Endothelial cell of umbilical vein (primary cell): ENCODE results near the gene RELCH. TPM values are rescaled to one million over a fixed set of nuclear protein-coding genes. Genes with fewer than 3 reads are reported as not detected.

ENCODE experiments used
- BruUV-seq: library from RNA; stranded (reverse); fragments of 400-500 nt; replicated peaks from 2 replicates; lab custom pipeline; 2021; lab: Mats Ljungman, UMichigan
- CTCF ChIA-PET: fragments of 300-600, 350-600 bp; sonication (Branson Sonifier 250); formaldehyde crosslinking; loops from one replicate; lab custom pipeline; 2021; ENCODE audit warnings: antibody characterized with exemption, inconsistent platforms; lab: Charles Lee
- POLR2A ChIA-PET: fragments of 300-600, 350-600 bp; sonication (Branson Sonifier 250); formaldehyde crosslinking; loops from one replicate; lab custom pipeline; 2021; ENCODE audit warnings: antibody characterized with exemption, inconsistent platforms; lab: Charles Lee
- DNase-seq: peaks from one replicate; pipeline ENCODE4 v3.0.0-alpha.2; 2011; ENCODE audit warnings: low read depth, low spot score
- FAIRE-seq: peaks from 2 replicates; lab custom pipeline; 2011; peaks lifted over from hg19 to GRCh38; lab: Jason Lieb, UNC
- H2AFZ ChIP-seq: 2 replicates; pipeline ENCODE4 v1.6.0; 2012; ENCODE audit warnings: low read depth, low read length, control low read depth, inconsistent platforms
- H3K27ac ChIP-seq: 2 replicates; pipeline ENCODE4 v1.5.1; 2011; ENCODE audit warnings: low read depth, mild to moderate bottlenecking, control low read depth, low read length, moderate library complexity; ENCODE audit not compliant: insufficient read depth
- H3K27me3 ChIP-seq, 2 experiments: 2 replicates each; pipeline versions ENCODE4 v1.6.0 to v1.6.1; 2011; ENCODE audit warnings: low read length in 2 of 2, mixed read lengths in 1 of 2; ENCODE audit not compliant: control insufficient read depth in 2 of 2, insufficient read depth in 2 of 2
- H3K36me3 ChIP-seq, 2 experiments: 2 replicates in 1 of 2; 3 replicates in 1 of 2; pipeline ENCODE4 v1.5.1; 2011; ENCODE audit warnings: low read length in 2 of 2, mild to moderate bottlenecking in 1 of 2, moderate library complexity in 1 of 2; ENCODE audit not compliant: control insufficient read depth in 2 of 2, insufficient read depth in 2 of 2; ENCODE audit errors: extremely low read depth in 1 of 2
- H3K4me1 ChIP-seq: 3 replicates; pipeline ENCODE4 v1.5.1; 2011; ENCODE audit warnings: mild to moderate bottlenecking, low read length; ENCODE audit not compliant: control insufficient read depth, insufficient read depth; ENCODE audit errors: extremely low read depth
- H3K4me2 ChIP-seq: 2 replicates; pipeline ENCODE4 v1.6.1; 2011; ENCODE audit warnings: low read length, control low read depth, mixed read lengths; ENCODE audit not compliant: insufficient read depth
- H3K4me3 ChIP-seq, 3 experiments: fragments of 200-600 bp in 1 of 3; sonication (generic), shearing (Covaris generic) in 1 of 3; replicated peaks in 1 of 3; 2 replicates each; pipeline ENCODE4 v1.5.1; 2011 to 2016; ENCODE audit warnings: control low read depth in 3 of 3, low read length in 3 of 3, mild to moderate bottlenecking in 2 of 3, inconsistent platforms in 1 of 3, low read depth in 1 of 3, moderate library complexity in 1 of 3; ENCODE audit not compliant: insufficient read depth in 1 of 3
- H3K79me2 ChIP-seq: 2 replicates; pipeline ENCODE4 v1.6.0; 2012; ENCODE audit warnings: low read length, inconsistent platforms; ENCODE audit not compliant: control insufficient read depth, insufficient read depth
- H3K9ac ChIP-seq: replicated peaks from 2 replicates; pipeline ENCODE3; 2011; ENCODE audit warnings: low read length, control low read depth; ENCODE audit not compliant: insufficient read depth; ENCODE audit errors: extremely low read depth
- H3K9me1 ChIP-seq: replicated peaks from 3 replicates; pipeline ENCODE4 v1.6.0; 2011; ENCODE audit warnings: mild to moderate bottlenecking, low read length; ENCODE audit not compliant: control insufficient read depth, insufficient read depth; ENCODE audit errors: extremely low read depth
- H3K9me3 ChIP-seq: replicated peaks from 2 replicates; pipeline ENCODE4 v1.5.1; 2012; ENCODE audit warnings: low read length, inconsistent platforms; ENCODE audit not compliant: control insufficient read depth, insufficient read depth
- H4K20me1 ChIP-seq: replicated peaks from 2 replicates; pipeline ENCODE3; 2011; ENCODE audit warnings: mild to moderate bottlenecking, low read length; ENCODE audit not compliant: control insufficient read depth, insufficient read depth; ENCODE audit errors: extremely low read depth
- CTCF ChIP-seq, 2 donors: IDR thresholded peaks; 1 replicate in 1 of 2; 2 replicates in 1 of 2; pipeline ENCODE4 v1.5.1; 2011; ENCODE audit warnings: low read length in 2 of 2, mild to moderate bottlenecking in 2 of 2, moderate library complexity in 2 of 2, control low read depth in 1 of 2, inconsistent platforms in 1 of 2, low read depth in 1 of 2; ENCODE audit not compliant: insufficient read depth in 1 of 2; ENCODE audit errors: extremely low read depth in 1 of 2
- EZH2 ChIP-seq: IDR thresholded peaks from 2 replicates; pipeline ENCODE4 v1.6.1; 2012; ENCODE audit warnings: borderline replicate concordance, low read depth, mild to moderate bottlenecking, moderate library complexity, low read length, inconsistent platforms; ENCODE audit not compliant: severe bottlenecking
- FOS ChIP-seq: IDR thresholded peaks from 2 replicates; pipeline ENCODE4 v1.6.1; 2011; ENCODE audit warnings: mild to moderate bottlenecking, low read length, moderate library complexity, borderline replicate concordance; ENCODE audit not compliant: insufficient read depth
- GATA2 ChIP-seq: IDR thresholded peaks from 2 replicates; pipeline ENCODE4 v1.7.0; 2011; ENCODE audit warnings: low read depth, mild to moderate bottlenecking, moderate library complexity, mixed read lengths, low read length; ENCODE audit not compliant: insufficient read length, insufficient read depth
- JUN ChIP-seq: IDR thresholded peaks from 2 replicates; pipeline ENCODE4 v1.6.1; 2011; ENCODE audit warnings: borderline replicate concordance, low read depth; ENCODE audit not compliant: insufficient read length, insufficient read depth
- MAX ChIP-seq: IDR thresholded peaks from 2 replicates; pipeline ENCODE4 v1.6.1; 2011; ENCODE audit not compliant: insufficient read depth, insufficient read length
- MYC ChIP-seq: IDR thresholded peaks from one replicate; pipeline ENCODE4 v1.6.1; 2011; ENCODE audit warnings: mild to moderate bottlenecking, low read depth, low read length
- POLR2A ChIP-seq: IDR thresholded peaks from 2 replicates; pipeline ENCODE4 v1.6.1; 2012; ENCODE audit warnings: low read depth, mild to moderate bottlenecking, control low read depth, low read length
- POLR2AphosphoS5 ChIP-seq: IDR thresholded peaks from 2 replicates; pipeline ENCODE4 v1.6.1; 2012; ENCODE audit warnings: low read depth, mild to moderate bottlenecking, control low read depth, low read length, moderate library complexity; ENCODE audit not compliant: insufficient read depth
- dilution Hi-C: fragments of 300-500 bp; cut with MboI; formaldehyde crosslinking; loops from one replicate; pipeline ENCODE4 v1.15.0; 2019; ENCODE audit warnings: low sequenced_read_pairs; ENCODE audit not compliant: extremely low pct_ligation_motif_present
- intact Hi-C: fragments of 100-400 bp; cut with micrococcal nuclease; formaldehyde crosslinking; loops from one replicate; pipeline ENCODE4 v1.10.0; 2022
- polyA plus RNA-seq, 4 experiments: library from polyadenylated mRNA; depleted of rRNA in 3 of 4; stranded (reverse) in 3 of 4; unstranded in 1 of 4; fragments of >200 nt; gene quantifications; 2 replicates each; pipeline versions ENCODE4 v1.2.1 to v1.2.3, GENCODE V29; 2011 to 2012; ENCODE audit warnings: missing spikeins in 1 of 4
- total RNA-seq: library from RNA; stranded (reverse); gene quantifications from 2 replicates; pipeline ENCODE4 v1.2.3, GENCODE V29; 2021

Gene RELCH
- total and polyA plus RNA-seq, 2 donors (not counting 3 experiments of a cell fraction or from before 2014, with no cell fraction given), result 6.6 to 25.2 TPM

GRCh38 chr18:62242955-62243354 lies 55.9 kb downstream of the RELCH start:
- H3K27ac ChIP-seq, result no peak overlapping the region
- H3K36me3 ChIP-seq, result peaks cover 0 to 4% of the 10 kb centered on the region in 2 experiments
- H3K9me1 ChIP-seq, result no peaks in the 10 kb centered on the region
- no peak for TF ChIP-seq MAX
- BruUV-seq, result no TSS peak
- H3K9ac ChIP-seq, result no peak overlapping the region
- POLR2A ChIA-PET, result no interaction called here
- H3K4me2 ChIP-seq, result no peak overlapping the region
- intact Hi-C loops, result no loop called here
- H3K27me3 ChIP-seq, result no peaks in the 10 kb centered on the region
- no peaks in the 10 kb centered on the region for H4K20me1 ChIP-seq
- H3K4me1 ChIP-seq, result peaks cover under 1% of the 10 kb centered on the region
- no peak for DNase-seq
- CTCF ChIA-PET, result interaction anchor here (0.9 to 2.1 kb wide), 3 partner anchors 12 to 15 kb away, joined by 3 to 6 read pairs (median 4); no protein-coding TSS in a partner anchor
- no peak for FAIRE-seq
- dilution Hi-C loops, result no loop called here
- no peak overlapping the region for H3K4me3 ChIP-seq
- H2AFZ ChIP-seq, result no peak overlapping the region
- H3K9me3 ChIP-seq, result no peaks in the 10 kb centered on the region
- H3K79me2 ChIP-seq, result no peaks in the 10 kb centered on the region

DNA sequence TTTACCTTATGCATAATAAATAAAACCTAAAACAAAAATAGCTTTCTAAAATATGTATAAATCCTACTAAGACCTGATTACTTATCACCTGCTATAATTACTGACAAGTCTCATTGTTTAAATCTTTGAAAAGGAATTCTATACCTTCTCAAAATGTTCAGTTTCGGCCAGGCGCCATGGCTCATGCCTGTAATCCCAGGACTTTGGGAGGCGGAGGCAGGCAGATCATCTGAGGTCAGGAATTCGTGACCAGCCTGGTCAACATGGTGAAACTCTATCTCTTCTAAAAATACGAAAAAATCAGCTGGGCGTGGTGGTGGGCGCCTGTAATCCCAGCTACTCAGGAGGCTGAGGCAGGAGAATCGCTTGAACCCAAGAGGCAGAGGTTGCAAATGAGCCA lies 58.1 kb downstream of the RELCH start:
- Histone ChIP-seq H3K9me3 (no peaks in the 10 kb centered on the region), H3K9ac (no peak overlapping the region), H3K27me3 (no peaks in the 10 kb centered on the region), H3K4me2 (no peak overlapping the region), H3K79me2 (no peaks in the 10 kb centered on the region), H4K20me1 (no peaks in the 10 kb centered on the region), H3K4me1 (no peaks in the 10 kb centered on the region), H2AFZ (no peak overlapping the region), H3K36me3 (peaks cover 0 to 4% of the 10 kb centered on the region in 2 experiments), H3K9me1 (no peaks in the 10 kb centered on the region), H3K27ac (no peak overlapping the region), H3K4me3 (no peak overlapping the region)
- TF ChIP-seq FOS, result no peak
- TF ChIP-seq GATA2, result no peak
- TF ChIP-seq POLR2A, result no peak
- no peak for TF ChIP-seq CTCF (IDR thresholded peaks at IDR 0.05; ENCODE audit: extremely low read depth in 1 of 2, insufficient read depth in 1 of 2, low read depth in 1 of 2, low read length in 2 of 2)
- TF ChIP-seq MAX, result no peak
- TF ChIP-seq MYC, result no peak
- no peak for TF ChIP-seq JUN
- TF ChIP-seq EZH2, result no peak
- TF ChIP-seq POLR2AphosphoS5, result no peak
- FAIRE-seq, result no peak
- ChIA-PET POLR2A (no interaction called here), CTCF (interaction anchor here (1.5 kb wide), 1 partner anchor 58 kb away, joined by 5 read pairs; the partner anchor contains the start of gene RELCH)
- BruUV-seq, result no TSS peak
- no peak for DNase-seq
- dilution Hi-C loops, result no loop called here
- intact Hi-C loops, result no loop called here
